Fibroblast of lung (primary cell): Measurements from ENCODE around the gene CCDC187. TPM values are rescaled to one million over a fixed set of nuclear protein-coding genes. Genes with fewer than 3 reads are reported as not detected.
"Not testable (repeated sequence)": the region's sequence is repeated elsewhere in the genome, so short reads cannot be mapped to it uniquely, and the experiment has no call there.

Experiments
- DNase-seq, 2 donors: peaks; one replicate each; pipeline versions ENCODE4 v3.0.0 to v3.0.0-alpha.2; 2010; ENCODE audit warnings: low read depth in 2 of 2
- H2AFZ ChIP-seq: 2 replicates; pipeline ENCODE4 v1.5.1; 2012; ENCODE audit warnings: low read length, control low read depth, inconsistent platforms
- H3K27ac ChIP-seq: 2 replicates; pipeline ENCODE4 v1.5.1; 2011; ENCODE audit warnings: low read length, control low read depth; ENCODE audit not compliant: insufficient read depth
- H3K27me3 ChIP-seq: 2 replicates; pipeline ENCODE4 v1.5.1; 2011; ENCODE audit warnings: mild to moderate bottlenecking, low read length; ENCODE audit not compliant: control insufficient read depth, insufficient read depth
- H3K36me3 ChIP-seq: 2 replicates; pipeline ENCODE4 v1.5.1; 2011; ENCODE audit warnings: low read length; ENCODE audit not compliant: control insufficient read depth, insufficient read depth
- H3K4me1 ChIP-seq: 2 replicates; pipeline ENCODE4 v1.5.1; 2011; ENCODE audit warnings: low read length; ENCODE audit not compliant: control insufficient read depth, insufficient read depth; ENCODE audit errors: extremely low read depth
- H3K4me2 ChIP-seq: 2 replicates; pipeline ENCODE4 v1.5.1; 2011; ENCODE audit warnings: low read length, control low read depth; ENCODE audit not compliant: insufficient read depth; ENCODE audit errors: extremely low read depth
- H3K4me3 ChIP-seq, 4 experiments: fragments of 200-600 bp in 1 of 4; sonication (generic) in 1 of 4; replicated peaks in 1 of 4; 2 replicates each; pipeline ENCODE4 v1.5.1; 2011 to 2016; ENCODE audit warnings: low read length in 4 of 4, low read depth in 3 of 4, mild to moderate bottlenecking in 3 of 4, control low read depth in 2 of 4, inconsistent platforms in 1 of 4, mixed read lengths in 1 of 4; ENCODE audit not compliant: insufficient read depth in 1 of 4; ENCODE audit errors: control extremely low read depth in 1 of 4
- H3K79me2 ChIP-seq: 2 replicates; pipeline ENCODE4 v1.5.1; 2012; ENCODE audit warnings: mild to moderate bottlenecking, low read length, inconsistent platforms; ENCODE audit not compliant: control insufficient read depth, insufficient read depth
- H3K9ac ChIP-seq: 2 replicates; pipeline ENCODE4 v1.5.1; 2011; ENCODE audit warnings: mild to moderate bottlenecking, low read length, control low read depth; ENCODE audit not compliant: insufficient read depth
- H3K9me3 ChIP-seq: 2 replicates; pipeline ENCODE4 v1.5.1; 2012; ENCODE audit warnings: low read depth, low read length; ENCODE audit not compliant: control insufficient read depth, insufficient read depth
- H4K20me1 ChIP-seq: 2 replicates; pipeline ENCODE4 v1.5.1; 2011; ENCODE audit warnings: low read length; ENCODE audit not compliant: control insufficient read depth, insufficient read depth; ENCODE audit errors: extremely low read depth
- EZH2 ChIP-seq: IDR thresholded peaks from 2 replicates; pipeline ENCODE4 v1.5.1; 2012; ENCODE audit warnings: low read length, control low read depth, mild to moderate bottlenecking; ENCODE audit errors: missing control alignments
- polyA plus RNA-seq, 2 donors: library from polyadenylated mRNA; depleted of rRNA in 1 of 2; stranded (reverse) in 1 of 2; unstranded in 1 of 2; fragments of >200 nt; gene quantifications; 2 replicates each; pipeline ENCODE4 v1.2.1, GENCODE V29; 2011 to 2012; ENCODE audit warnings: missing spikeins in 1 of 2
- total RNA-seq: library from RNA; depleted of rRNA; stranded (reverse); fragments of >200 nt; gene quantifications from 2 replicates; pipeline ENCODE4 v1.2.1, GENCODE V29; 2014
- TF ChIP-seq, protein P1 (sequence below), 2 donors: IDR thresholded peaks in 1 of 2; conservative IDR thresholded peaks in 1 of 2; 1 replicate in 1 of 2; 2 replicates in 1 of 2; pipeline ENCODE4 v1.5.1; 2011 to 2012; ENCODE audit warnings: low read length in 2 of 2, control low read depth in 1 of 2, inconsistent platforms in 1 of 2, low read depth in 1 of 2, mild to moderate bottlenecking in 1 of 2

The CCDC187 gene
- total and polyA plus RNA-seq, 2 donors (not counting 1 experiment from before 2014, with no cell fraction given): not detected

DNA sequence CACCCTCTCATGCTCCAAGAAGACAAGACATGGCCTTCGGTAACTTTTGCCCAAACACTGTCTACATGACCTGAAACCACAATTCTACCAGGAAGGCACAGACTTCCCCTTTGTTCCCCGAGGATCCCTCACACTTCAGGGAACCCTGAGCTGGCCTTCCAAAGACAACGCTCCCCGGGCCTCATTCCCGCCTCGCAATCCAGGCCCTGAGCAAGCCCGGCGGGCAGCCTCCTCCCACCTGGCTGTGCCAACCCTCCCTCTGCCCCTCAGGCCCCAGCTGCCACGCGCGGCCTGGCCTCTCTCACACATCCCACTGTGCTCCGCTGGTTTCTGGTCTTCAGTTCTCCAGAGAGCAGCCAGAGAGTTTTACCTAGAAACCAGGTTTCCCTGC lies 65.6 kb downstream of the CCDC187 start:
- H3K79me2 ChIP-seq: peaks cover 15% of the 10 kb centered on the region
- no peaks in the 10 kb centered on the region for H3K4me1 ChIP-seq
- TF ChIP-seq, protein P1, sequence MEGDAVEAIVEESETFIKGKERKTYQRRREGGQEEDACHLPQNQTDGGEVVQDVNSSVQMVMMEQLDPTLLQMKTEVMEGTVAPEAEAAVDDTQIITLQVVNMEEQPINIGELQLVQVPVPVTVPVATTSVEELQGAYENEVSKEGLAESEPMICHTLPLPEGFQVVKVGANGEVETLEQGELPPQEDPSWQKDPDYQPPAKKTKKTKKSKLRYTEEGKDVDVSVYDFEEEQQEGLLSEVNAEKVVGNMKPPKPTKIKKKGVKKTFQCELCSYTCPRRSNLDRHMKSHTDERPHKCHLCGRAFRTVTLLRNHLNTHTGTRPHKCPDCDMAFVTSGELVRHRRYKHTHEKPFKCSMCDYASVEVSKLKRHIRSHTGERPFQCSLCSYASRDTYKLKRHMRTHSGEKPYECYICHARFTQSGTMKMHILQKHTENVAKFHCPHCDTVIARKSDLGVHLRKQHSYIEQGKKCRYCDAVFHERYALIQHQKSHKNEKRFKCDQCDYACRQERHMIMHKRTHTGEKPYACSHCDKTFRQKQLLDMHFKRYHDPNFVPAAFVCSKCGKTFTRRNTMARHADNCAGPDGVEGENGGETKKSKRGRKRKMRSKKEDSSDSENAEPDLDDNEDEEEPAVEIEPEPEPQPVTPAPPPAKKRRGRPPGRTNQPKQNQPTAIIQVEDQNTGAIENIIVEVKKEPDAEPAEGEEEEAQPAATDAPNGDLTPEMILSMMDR (conservative IDR thresholded peaks at IDR 0.05 in 1 of 2, IDR thresholded peaks at IDR 0.05 in 1 of 2; ENCODE audit: low read depth in 1 of 2, low read length in 2 of 2): no peak
- TF ChIP-seq EZH2: no peak
- no peak overlapping the region for H2AFZ ChIP-seq
- no peak overlapping the region for H3K4me3 ChIP-seq
- H3K27ac ChIP-seq: no peak overlapping the region
- no peak overlapping the region for H3K4me2 ChIP-seq
- DNase-seq: no peak
- peaks cover 2% of the 10 kb centered on the region for H3K36me3 ChIP-seq
- no peaks in the 10 kb centered on the region for H3K27me3 ChIP-seq
- H4K20me1 ChIP-seq: peaks cover 2% of the 10 kb centered on the region
- H3K9ac ChIP-seq: no peak overlapping the region
- H3K9me3 ChIP-seq: no peaks in the 10 kb centered on the region

DNA sequence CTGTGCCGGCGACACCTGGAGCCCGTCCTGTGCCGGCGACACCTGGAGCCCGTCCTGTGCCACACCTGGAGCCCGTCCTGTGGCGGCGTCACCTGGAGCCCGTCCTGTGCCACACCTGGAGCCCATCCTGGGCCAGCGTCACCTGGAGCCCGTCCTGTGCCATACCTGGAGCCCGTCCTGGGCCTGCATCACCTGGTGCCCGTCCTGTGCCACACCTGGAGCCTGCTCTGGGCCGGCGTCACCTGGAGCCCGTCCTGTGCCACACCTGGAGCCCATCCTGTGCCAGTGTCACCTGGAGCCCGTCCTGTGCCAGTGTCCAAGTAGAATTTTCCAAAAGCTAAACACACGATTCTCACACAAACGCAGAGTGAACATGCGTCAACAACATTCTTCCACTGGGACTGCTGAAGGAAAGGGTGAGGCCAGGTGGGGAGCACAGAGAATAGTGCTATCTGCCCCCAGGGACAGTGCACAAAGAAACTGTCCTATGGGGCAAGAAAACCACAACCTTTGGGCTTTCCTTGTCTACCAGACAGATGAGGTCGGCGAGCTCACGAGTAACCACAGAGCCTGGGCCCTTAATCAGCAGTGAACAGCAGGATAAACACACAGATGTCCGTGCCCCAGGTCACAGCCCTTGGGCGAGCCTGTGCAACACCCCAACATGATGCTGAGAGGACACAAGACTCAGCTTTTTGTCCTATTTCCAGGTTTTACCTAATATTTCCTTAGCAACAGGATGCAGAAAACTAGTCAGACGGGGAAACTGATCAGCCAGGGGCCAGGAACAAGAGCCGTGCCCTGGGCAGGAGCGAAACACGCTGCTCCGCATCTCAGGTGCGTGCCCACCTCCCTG lies 66.2 kb downstream of the CCDC187 start:
- Histone ChIP-seq H3K27ac (no peak overlapping the region), H4K20me1 (peaks cover 2% of the 10 kb centered on the region), H3K4me1 (no peaks in the 10 kb centered on the region), H3K9ac (no peak overlapping the region), H3K9me3 (no peaks in the 10 kb centered on the region), H3K27me3 (no peaks in the 10 kb centered on the region), H3K79me2 (peaks cover 15% of the 10 kb centered on the region), H3K36me3 (peaks cover 2% of the 10 kb centered on the region), H3K4me2 (no peak overlapping the region), H2AFZ (no peak overlapping the region), H3K4me3 (no peak overlapping the region)
- no peak for DNase-seq
- no peak for TF ChIP-seq EZH2
- TF ChIP-seq, protein P1 (conservative IDR thresholded peaks at IDR 0.05 in 1 of 2, IDR thresholded peaks at IDR 0.05 in 1 of 2; ENCODE audit: low read depth in 1 of 2, low read length in 2 of 2): no peak

DNA sequence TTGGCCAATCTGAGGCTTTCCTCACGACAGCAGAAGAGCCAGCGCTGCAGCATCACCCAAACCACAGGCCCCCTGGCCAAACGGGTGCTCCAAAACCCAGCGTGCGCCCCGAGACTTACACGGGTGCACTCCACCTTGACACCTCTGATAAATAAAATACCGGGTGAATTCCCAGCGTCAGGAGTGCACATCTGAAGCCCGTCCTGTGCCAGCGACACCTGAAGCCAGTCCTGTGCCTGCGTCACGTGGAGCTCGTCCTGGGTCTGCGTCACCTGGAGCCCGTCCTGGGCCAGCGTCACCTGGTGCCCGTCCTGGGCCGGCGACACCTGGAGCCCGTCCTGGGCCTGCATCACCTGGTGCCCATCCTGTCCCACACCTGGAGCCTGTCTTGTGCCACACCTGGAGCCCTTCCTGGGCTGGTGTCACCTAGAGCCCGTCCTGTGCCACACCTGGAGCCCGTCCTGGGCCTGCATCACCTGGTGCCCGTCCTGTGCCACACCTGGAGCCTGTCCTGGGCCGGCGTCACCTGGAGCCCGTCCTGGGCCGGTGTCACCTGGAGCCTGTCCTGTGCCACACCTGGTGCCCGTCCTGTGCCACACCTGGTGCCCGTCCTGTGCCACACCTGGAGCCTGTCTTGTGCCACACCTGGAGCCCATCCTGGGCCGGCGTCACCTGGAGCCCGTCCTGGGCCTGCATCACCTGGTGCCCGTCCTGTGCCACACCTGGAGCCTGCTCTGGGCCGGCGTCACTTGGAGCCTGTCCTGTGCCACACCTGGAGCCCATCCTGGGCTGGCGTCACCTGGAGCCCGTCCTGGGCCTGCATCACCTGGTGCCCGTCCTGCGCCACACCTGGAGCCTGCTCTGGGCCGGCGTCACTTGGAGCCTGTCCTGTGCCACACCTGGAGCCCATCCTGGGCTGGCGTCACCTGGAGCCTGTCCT lies 67.2 kb downstream of the CCDC187 start:
- H3K27me3 ChIP-seq, H3K9ac ChIP-seq, H3K79me2 ChIP-seq, H3K36me3 ChIP-seq, DNase-seq, H4K20me1 ChIP-seq, H3K9me3 ChIP-seq, H3K4me2 ChIP-seq, H3K4me1 ChIP-seq, H3K4me3 ChIP-seq, H2AFZ ChIP-seq, H3K27ac ChIP-seq: not testable (repeated sequence)
